HG03354 (cell line): ENCODE measurements around the gene ATG7.
"Not testable (repeated sequence)": the region's sequence is repeated elsewhere in the genome, so short reads cannot be mapped to it uniquely, and the experiment has no call there.

Experiments used
- ATAC-seq: cut with Tn5 transposase; IDR thresholded peaks from one replicate; pipeline ENCODE4 v1.9.1; 2021; ENCODE audit warnings: mild to moderate bottlenecking; ENCODE audit not compliant: unreplicated experiment, poor library complexity, severe bottlenecking

The ATG7 gene

DNA sequence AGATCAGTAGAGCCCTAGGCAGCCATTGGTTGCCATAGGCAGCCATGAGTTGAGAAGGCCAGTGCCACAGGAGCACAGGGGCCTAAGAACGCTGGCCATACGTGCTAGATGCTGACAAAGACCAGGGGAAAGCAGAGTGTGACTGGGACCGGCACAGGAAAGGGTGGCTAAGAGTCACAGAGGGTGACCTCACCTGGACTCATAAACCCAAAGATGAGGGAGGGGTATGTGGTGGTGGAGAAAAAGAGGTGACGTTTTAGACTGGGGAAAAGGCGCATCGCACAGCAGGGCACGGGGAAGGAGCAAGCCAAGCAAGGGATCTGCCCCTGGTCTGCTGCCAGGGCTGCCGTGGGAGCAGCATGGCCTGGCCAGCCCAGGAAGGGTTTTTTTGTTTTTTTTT is 249.0 kb downstream of the ATG7 start:
- no peak for ATAC-seq

DNA sequence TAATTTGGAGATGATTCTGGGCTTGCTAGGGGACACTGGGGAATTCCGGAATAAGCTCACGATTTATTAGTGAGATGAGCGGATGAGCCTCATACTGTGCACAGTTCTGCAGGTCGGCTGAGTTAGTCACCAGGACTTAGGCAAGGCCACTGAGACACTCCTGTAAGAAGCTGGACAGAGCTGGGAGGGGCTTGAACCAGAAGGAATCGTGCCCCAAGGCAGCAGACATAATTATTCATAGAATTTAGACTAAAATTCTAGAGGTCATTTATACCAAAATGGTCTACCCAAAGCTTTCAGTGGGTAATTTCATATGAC is 250.2 kb downstream of the ATG7 start:
- no peak for ATAC-seq

- no peak for ATAC-seq
Measured at GRCh38 chr3:11522953-11523571, 250.9 kb downstream of the ATG7 start.

GRCh38 chr3:11523572-11524101 is 251.4 kb downstream of the ATG7 start:
- no peak for ATAC-seq

- not testable (repeated sequence) for ATAC-seq
Measured at GRCh38 chr3:11526121-11526520, 253.9 kb downstream of the ATG7 start.

- no peak for ATAC-seq
Measured at GRCh38 chr3:11529281-11529680, 257.1 kb downstream of the ATG7 start.

DNA sequence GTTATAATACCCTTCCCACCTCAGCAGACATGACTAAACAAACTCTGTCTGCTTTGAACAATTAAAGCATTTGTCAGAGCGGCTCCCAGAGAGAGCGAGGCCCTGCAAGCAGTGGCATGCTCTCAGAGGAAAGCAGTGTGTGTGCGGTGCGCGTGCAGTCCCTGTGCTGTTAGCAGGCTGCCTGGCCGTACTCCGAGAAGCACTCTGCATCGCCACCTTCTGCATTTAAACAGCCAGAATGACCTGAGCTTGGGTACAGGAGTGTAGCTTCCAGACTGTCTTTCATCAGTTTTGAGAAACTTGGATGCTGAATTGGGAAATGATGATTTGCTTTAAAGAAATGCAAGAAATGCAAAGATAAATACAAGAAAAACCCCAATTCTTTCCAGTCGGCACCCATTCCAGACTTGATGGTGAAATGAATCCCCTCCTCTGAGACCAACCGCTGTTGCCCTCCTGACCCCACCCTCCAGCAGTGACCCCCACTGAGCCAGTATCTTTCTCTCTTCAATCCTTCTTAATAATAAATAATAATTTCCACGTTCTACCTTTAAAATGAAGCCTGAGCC is 258.0 kb downstream of the ATG7 start:
- no peak for ATAC-seq

DNA sequence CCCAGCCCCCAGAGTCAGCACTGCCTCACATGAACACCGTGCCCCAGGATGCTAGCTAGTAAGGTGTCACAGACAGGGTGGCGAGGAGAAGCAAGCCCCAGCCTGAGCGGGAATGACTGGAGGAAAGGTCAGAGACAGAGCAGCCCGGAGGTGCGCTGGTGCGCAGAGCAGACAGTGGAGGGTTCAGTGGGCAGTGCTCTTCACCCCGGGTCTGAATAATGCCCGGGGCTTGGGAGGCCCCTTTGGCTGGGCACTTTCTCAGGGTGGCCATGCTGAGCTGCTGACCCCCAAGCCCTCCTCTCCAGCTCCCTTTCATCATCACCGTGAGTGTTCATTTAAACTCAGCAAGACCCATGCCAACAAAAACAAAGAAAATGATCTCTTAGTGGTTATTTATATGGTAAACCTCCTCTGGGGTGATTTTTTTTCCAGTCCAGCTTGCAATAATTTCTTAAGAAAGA is 260.8 kb downstream of the ATG7 start:
- ATAC-seq, result no peak

GRCh38 chr3:11534011-11534792 is 262.0 kb downstream of the ATG7 start:
- ATAC-seq, result no peak

- no peak for ATAC-seq
Measured at GRCh38 chr3:11534793-11535101, 262.6 kb downstream of the ATG7 start.

GRCh38 chr3:11535243-11535960 is 263.2 kb downstream of the ATG7 start:
- ATAC-seq, result no peak

DNA sequence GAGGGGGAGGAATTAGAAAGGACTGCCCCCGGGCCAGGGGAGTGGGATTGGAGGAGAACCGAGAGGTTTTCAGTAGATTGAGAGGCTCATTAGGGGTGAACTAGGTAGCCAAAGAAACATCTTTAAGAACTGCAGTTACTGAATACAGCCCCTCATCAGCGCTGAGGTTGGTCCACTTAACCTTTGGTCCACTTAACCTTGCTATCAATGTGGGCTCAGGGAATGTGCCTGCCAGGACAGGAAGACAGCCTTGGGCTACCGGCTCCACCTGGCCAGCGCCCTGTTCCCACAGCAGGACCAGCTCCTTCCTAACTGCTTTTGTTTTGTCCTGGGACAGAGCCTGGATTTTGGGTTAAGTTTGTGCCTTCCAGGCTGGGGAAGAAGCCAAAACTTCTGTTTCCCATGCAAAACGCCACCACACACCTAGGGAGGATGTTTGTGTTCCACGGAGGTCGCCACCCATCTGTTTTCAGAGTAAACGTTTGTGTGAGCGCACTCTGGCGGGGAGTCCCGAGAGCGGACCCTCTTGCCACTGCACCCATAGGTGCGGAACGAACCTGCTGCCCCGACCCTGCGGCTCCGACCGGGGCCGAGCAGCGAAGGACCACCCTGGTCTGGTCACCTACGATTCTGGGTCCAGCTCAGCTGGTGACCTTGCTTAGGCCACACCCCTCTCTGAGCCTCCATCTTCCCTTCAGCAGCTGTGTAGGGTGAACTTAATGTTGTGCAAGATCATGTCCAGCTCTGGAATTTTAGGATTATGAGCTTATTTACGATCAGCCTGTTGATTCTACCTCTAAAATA is 264.1 kb downstream of the ATG7 start:
- no peak for ATAC-seq

DNA sequence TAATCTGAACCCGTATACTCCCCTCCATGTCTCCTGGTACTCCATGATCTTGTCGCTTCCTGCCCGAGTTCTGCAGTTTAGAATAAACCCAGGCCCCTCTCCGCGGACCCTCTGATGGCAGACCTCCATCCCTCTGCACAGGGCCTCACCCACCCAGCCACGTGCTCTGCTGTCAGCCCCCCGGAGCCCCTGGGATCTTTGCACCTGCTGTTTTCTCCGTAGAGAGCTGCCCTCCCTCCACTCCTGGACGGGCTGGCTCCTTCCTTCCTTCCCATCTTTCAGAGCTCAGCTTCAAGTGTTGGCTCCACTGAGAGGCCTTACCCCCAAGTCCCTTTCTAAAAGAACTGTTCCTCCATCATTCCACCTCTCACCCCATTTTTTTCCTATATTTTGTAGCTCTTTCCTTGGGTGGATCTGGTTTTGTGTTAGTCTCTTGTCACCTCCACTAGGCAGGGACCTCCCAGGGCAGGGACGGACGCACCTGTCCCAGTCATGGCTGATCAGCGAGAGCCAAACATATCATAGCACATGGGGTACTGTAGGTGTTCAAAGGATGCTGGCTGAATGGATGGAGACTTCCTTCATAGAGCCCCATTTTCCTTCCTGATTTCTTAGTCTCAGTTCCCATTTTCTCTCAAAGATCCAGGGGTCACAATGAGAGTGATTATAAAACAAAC is 264.9 kb downstream of the ATG7 start:
- ATAC-seq, result no peak

DNA sequence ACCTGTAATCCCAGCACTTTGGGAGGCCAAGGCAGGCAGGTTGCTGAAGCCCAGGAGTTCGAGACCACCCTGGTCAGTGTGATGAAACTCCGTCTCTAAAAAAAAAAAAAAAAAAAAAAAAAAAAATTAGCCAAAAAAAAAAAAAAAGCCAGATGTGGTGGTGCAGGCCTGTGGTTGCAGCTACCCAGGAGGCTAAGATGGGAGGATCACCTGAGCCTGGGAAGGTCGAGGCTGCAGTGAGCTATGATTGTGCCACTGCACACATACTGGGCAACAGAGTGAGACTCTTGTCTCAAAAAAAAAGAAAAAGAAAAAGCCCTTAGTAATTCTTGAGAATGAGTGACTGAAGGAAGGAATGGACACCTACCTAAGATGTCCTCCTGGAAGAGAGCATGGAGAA is 266.4 kb downstream of the ATG7 start:
- no peak for ATAC-seq

DNA sequence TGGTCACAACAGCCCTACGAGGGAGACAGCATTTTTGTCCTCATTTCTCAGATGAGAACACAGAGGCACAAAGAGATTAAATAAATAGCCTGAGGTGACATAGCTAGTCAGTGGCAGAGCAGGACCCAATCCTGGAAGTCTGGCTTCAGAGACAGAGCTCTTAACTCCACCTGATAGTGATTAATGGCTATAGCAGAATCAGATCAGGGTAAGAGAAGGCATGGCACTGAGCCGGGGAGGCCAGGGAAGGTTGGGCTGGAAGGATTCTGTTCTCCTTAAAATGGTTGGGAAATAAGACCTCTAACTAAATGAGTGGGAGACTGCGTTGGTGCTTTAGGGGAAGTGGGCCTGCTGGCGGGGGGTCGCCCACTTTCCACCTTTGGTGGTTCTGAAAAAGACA is 267.0 kb downstream of the ATG7 start:
- ATAC-seq, result no peak

DNA sequence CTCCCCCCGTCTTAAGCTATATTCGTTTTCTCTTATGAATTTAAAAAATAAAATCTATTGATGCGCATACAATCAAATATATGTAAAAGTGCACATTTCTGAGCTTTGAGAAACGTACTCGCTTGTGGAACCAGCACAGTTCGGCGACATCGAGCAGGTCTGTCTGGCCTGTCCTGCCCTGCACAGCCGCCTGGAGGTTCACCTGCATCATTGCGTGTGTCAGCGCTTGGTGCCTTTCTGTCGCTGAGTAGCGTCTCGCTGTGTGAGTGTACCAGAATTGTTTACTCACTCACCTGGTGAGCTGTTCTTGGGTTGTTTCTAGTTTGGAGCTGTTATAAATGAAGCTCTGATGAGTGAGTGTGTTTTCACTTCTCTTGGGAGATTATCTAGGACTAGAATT is 267.5 kb downstream of the ATG7 start:
- no peak for ATAC-seq

- no peak for ATAC-seq
Measured at GRCh38 chr3:11541321-11542303, 269.4 kb downstream of the ATG7 start.

- no peak for ATAC-seq
Measured at GRCh38 chr3:11542551-11542950, 270.4 kb downstream of the ATG7 start.
